GM19099 (cell line): ENCODE results near the gene FPR2.

Source experiments
- POLR2A ChIP-seq: IDR thresholded peaks from 3 replicates; pipeline ENCODE4 v1.6.1; 2011; ENCODE audit warnings: low read depth; ENCODE audit not compliant: insufficient read length; ENCODE audit errors: extremely low read depth

The FPR2 gene, protein sequence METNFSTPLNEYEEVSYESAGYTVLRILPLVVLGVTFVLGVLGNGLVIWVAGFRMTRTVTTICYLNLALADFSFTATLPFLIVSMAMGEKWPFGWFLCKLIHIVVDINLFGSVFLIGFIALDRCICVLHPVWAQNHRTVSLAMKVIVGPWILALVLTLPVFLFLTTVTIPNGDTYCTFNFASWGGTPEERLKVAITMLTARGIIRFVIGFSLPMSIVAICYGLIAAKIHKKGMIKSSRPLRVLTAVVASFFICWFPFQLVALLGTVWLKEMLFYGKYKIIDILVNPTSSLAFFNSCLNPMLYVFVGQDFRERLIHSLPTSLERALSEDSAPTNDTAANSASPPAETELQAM

DNA sequence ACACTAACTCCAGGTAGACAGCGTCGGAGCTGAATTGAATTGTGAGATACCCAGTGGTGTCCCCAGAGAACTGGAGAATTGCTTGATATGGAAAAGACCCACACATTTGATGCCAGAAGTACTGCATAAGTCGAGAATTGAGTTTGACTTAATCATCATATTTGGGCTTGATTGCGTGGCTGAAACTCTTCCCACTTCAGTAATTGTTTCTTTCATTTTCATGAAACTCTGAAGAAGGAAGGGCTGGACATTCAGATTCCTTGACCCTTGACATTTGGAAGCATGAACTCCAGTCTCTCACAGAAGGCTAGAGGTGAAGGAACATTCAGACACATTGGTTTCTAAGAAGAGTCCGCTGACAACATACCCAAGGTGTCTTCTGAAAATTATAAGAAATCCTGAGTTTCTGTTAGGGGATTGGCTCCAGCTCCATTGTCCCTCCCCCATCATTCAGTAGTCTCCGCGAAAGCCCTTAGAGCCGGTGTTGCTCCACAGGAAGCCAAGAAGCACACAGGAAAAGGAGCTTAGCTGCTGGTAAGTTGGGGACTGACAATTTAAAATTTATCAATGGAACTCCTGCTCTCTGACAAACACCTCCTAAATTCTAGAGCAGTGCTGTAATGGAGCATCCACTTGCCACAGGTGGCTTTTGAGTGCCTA is at the start of gene FPR2:
TSS of gene FPR2 (plus strand) at position 484 of the 660 bp plus-strand sequence. CDS start 7,479 bp downstream, outside the sequence.
- no peak for TF ChIP-seq POLR2A

DNA sequence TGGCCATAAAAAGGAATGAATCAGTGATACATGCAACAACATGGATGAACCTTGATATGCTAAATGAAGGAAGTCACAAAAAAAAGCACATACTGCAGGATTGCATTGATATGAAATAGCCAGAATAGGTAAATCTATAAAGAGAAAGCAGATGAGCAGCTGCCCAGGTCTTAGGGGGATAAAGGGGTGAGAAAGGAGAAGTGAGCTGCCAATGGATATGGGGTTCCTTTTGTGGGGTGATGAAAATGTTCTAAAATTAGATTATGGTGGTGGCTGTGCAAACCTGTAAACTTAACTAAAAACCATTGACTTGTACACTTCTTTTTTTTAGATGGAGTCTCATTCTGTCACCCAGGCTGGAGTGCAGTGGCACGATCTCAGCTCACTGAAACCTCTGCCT is 49.3 kb upstream of the FPR2 start:
- TF ChIP-seq POLR2A = no peak

DNA sequence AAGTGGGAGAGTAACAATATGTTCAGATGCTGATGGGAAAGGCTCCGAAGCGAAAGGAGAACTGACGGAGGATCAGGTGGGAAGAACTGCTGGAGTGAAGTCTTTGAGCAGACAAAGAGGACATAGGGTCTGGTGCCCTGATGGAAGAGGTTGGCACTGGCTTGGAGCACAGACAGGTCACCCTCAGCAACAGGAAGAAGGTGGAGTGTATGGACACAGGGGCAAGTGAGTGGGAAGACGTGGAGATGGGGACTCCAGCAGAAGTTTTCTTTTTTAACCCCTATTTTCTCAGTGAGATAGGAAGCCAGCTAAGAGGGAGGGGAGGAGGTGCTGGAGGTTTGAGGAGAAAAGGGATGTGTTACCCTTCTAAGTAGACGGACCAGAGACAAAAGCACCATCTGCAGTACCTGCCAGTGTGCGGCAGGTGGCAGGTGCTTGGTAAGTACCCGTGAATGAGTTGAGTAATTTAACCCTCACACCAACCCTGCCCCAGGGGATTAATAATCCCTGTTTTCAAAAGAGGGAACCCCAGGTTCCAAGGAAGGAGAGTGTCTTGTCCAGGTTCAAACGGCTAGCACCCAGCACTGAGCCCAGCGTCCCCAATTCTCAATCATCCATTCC is 48.4 kb upstream of the FPR2 start:
- TF ChIP-seq POLR2A = no peak

DNA sequence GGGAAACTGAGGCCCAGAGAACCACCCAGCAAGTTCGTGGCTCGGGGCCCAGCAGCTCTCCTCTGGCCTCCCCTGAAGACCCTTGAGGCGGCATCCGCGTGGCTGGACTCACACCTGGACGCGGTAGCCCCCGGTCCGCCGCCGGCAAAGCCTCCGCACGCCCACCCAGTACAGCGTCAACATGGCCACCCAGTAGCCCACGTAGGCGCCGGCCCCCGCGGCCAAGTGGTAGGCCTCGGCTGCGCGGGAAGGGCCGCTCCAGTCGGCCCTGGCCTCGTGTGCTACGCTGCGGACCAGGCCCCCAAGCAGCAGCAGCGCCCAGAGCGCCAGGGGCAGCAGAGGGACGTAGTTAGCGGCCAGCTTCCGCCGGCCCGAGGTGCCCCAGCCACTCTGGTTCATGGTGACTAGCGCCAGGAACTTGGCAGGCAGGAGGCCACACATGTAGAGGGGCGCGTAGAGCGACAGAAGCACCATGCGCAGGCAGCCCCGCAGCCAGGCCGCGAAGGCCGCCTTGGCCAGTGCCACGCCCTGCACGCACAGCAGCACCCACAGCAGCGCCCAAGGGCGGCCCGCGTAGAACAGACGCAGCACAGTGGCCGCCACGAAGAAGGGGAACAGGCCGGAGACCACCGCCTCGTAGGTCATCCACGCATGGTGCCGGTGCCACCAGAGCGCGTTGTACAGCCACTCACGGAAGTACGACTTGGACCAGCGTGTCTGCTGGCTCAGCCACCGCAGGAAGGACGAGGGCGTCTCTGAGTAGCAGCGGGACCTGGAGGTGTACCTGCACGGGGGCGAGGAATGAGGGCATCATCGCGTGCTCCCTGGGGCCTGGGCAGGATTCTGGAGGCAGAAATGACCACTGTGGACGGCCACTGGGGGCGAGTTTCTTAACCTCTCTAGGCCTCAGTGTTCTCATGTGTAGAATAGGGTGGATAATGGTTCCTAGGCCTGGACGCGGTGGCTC is 47.4 kb upstream of the FPR2 start:
- TF ChIP-seq POLR2A = no peak

DNA sequence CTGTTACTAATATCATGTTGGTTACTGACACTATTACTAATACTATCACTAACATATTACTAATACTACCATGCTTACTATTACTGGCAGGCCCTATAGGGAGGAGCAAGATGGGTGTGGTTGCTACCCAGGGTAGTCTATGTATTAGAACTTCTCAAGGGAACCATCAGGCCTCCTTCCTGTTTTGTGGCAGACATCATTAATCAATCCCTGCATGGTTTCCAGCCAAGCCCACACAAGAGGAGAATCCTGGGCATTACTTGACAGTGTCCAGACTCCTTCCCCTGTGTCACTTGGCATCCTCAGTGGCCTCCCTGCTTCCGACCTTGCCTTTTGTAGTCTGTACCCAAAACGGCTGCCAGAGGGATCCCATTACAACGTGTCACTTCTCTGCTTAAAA is 46.1 kb upstream of the FPR2 start:
- TF ChIP-seq POLR2A = no peak

DNA sequence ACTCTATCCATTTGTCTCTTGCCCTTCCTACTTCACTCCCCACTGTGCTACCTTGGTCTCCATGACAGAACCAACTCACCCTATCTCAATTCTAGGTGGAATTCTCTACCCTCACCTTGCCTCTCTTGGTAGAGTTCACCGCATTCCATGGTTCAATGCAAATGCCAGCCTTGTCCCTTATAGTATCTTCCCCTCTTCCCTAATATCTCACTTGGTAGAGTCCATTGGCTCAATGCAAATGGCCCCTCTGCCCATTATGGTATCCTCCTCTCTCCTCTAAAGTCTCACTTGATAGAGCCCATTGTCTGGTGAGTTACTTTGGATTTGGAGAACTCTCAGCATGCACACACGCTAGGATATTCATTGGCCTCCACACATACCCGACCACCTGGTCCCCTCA is 45.1 kb upstream of the FPR2 start:
- no peak for TF ChIP-seq POLR2A

DNA sequence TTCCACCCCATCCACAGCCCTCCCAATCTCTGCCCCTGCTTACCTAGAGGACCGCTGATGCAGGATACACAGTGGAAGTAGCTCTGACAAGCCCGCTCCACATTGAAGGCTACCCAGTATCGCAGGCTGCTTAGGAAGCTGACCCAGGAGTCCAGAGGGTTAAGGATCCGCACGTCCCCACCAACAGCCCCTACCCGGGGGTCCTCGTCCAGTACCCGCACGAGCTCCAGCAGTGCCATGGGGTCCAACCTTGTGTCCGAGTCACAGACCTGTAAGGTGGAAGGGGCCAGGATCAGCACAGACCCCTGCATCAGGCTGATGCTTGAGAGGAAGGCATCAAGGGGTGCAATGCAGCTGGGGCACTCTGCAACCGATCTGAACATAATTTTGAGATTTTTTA is 44.1 kb upstream of the FPR2 start:
- no peak for TF ChIP-seq POLR2A

DNA sequence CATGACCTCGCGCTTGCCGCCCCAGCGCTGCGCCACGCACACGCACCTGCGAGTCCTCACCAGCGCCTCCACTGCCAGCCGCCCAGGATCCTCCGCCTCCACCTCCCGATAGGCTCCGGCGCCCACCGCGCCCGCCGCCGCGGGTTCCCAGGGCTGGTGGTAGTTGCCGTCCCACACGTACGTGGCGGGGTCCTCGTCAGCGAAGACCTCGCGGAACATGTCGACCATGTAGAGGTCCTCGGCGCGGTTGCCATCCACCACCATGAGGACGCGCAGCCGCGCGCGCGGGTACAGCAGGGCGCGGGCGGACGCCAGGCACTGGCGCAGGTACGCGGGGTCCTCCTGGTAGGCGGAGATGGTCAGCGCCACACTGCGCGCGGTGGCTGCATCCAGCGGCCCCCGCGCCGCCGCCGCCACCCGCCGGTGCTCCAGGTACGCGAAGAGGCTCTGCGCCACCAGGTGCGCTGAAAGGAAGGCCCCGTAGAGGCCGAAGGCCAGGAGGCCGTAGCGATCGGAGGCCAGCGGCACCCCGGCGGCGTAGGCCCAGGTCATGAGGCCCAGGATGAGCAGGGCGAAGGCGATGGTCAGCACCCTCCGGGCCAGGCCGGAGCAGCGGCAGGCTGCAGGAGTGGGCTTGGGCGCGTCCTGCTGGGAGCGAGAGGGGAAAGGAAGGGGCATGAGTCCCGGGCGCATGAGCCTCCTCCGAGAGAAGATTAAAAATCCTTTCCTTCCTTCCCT is 41.6 kb upstream of the FPR2 start:
- no peak for TF ChIP-seq POLR2A

DNA sequence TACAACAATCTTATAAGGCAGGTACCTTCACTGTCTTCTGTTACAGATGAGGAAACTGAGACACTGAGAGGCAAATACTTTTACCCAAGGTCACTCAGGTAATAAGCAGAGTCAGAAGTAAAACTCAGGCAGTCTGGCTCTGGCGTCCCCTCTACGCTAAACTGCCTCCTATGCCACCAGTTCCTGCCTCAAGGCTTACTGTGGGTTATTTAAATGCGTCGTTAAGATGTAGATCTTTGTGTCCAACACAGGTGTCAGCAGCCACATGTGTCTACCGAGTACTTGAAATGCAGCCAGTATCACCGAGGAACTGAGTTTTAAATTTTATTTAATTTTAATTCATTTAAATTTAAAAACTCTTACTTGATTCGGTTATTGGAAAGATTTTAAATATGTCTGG is 39.1 kb upstream of the FPR2 start:
- no peak for TF ChIP-seq POLR2A

DNA sequence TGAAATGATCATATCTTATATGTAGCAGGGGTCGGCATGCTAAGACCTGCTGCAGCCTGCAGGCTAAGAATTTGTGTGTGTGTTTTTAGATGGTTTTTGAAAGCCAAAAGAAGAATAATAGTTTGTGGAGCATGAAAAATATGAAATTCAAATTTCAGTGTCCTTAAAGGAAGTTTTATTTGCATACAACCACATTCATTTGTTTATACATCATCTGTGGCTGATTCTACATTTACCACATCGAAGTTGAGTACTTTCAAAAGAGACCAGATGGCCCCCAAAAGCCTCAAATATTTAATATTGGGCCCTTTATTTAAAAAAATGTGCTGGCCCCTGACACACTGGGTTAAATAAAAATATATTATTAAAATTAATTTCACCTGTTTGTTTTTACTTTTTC is 38.5 kb upstream of the FPR2 start:
- no peak for TF ChIP-seq POLR2A

DNA sequence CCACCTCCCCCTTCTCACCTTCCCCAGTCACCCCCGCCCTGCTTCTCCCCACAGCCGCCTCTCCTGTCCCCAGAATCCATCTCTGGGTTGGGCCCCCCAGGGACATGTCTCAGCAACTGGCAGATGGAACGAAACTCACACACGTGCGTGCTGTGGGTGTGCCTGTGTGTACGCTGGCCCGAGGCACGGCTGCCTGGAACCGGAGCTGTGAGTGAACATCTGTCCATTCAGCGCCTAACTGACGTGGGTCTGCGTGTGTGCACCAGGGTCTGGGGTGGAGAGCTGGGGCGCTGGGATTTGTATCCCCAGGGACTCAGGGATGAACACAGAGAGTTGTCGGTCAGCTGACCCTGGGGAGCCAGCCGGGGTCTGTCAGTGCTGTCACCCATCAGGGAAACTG is 36.4 kb upstream of the FPR2 start:
- no peak for TF ChIP-seq POLR2A

DNA sequence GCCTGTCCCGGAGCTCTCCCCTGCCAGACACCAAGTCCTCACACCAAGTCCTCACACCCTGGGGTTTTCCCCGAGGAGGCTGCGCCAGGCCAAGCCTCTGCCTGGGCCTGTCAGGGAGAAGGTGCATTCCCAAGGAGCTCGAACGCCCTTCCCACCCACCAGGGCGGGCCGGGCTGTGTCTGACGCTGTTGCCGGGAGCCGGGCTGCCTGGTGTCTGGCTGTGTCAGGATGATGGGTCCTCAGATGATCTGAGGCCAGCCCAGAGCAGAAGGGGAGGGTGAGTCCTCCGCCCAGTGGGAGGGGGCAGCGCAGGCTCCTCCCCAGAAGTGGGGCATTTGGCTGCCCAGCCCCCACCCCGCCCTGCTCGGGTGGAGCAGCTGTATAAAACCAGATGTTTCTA is 34.9 kb upstream of the FPR2 start:
- TF ChIP-seq POLR2A = no peak

DNA sequence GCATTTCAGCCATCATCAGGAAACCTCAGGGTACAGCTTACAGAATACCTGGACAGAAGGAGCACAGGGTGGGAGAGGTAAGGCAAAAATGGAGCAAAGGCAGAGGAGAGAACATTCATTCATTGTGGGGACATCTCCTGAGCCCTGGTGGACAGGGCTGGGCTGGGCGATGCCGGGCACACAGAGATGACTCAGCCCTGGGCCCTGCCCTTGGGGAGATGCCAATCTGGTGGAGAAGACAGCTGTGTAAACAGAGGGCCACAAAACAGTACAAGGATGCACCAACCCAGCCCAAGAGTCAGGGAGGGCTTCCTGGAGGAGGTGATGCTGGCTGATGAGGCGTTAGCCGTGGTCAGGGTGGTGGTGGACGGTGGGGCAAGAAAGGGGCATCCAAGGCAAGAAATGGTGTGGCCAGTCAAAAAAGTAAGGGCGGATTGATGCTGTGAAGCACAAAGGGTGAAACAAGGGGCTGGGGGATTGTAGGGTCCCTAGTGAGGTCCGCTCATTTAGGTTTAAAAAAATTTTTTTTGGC is 33.6 kb upstream of the FPR2 start:
- TF ChIP-seq POLR2A = no peak

DNA sequence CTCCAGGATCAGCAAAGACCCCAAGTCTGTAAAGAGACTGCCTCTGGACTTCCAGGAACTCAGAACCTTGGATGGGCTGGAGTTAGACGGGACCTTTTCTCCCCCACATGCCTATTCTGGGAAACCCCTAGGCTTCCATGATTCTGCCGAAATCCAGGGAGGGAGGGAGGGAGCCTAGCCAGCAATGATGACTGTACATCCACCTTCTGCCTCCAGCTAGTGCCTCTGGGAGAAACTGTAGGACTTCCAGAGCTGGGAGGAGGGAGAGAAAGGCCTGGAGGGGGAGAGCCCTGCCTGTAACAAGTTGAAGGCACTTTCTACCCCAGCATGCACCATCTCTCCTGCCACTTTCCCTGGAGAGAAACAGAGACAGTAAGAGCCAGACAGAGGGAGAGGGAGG is 31.2 kb upstream of the FPR2 start:
- TF ChIP-seq POLR2A = no peak

DNA sequence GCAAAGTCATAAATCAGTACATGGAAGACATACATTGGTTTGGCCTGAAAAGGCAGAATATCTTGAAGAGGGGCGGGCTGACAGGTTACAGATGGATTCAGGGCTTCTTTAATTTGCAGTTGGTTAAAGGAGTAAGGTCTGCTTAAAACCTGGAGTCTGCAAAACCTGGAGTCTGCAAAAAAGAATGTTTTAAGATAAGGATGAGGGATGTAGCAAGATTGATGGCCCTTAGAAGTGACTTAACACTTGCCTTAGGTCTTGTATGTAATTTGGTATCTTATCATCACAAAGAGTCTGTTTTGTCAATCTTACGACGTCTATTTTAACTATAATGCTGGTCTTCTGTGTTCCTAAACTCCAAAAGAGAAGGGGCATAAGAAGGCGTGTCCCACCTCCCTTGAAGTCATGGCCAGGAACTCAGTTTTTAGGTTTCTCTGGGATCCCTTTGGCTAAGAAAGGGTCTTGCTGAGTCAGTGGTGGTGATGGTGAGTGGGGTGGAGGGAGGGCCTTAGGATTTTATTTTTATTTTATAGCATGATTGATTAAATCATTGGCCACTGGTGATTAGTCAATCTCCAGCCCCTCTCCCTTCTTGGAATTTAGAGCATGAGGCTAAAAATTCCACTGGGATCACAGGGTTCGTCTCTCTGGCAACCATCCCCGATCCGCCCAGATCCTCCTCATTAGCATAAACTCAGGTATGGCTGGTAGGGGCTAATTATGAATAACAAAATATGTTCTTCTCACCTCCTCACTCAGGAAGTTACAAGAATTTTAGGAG is 27.0 kb upstream of the FPR2 start:
- no peak for TF ChIP-seq POLR2A
